ENCODE results near the gene CLEC2L.

- no peak for TF ChIP-seq CTCF (IDR thresholded peaks at IDR 0.05)
- no peak for TF ChIP-seq POLR2A (IDR thresholded peaks at IDR 0.05)
Measured at GRCh38 chr7:139525750-139526149, 2.3 kb downstream of the CLEC2L start.
